Hematopoietic multipotent progenitor cell (in vitro differentiated cells): ENCODE measurements around the gene RLF. TPM values are rescaled to one million over a fixed set of nuclear protein-coding genes. Genes with fewer than 3 reads are reported as not detected.

ENCODE experiments used
- DNase-seq, 3 donors: peaks; one replicate each; pipeline ENCODE4 v3.0.0-alpha.2; 2011 to 2015; ENCODE audit warnings: low read depth in 2 of 3, low spot score in 2 of 3
- total RNA-seq: library from RNA; depleted of rRNA; stranded (reverse); fragments of >200 nt; gene quantifications from one replicate; pipeline ENCODE4 v1.2.3, GENCODE V29; 2012

The RLF gene
- 8.6 TPM for total RNA-seq

GRCh38 chr1:40161125-40161887 lies at the start of gene RLF:
RLF (plus strand) TSS chr1:40161387; CDS start chr1:40161400, 13 bp downstream.
- peak; percentile 81 to 97 (median 95) for DNase-seq

- no peak for DNase-seq
Observed at GRCh38 chr1:40114400-40114799, 46.8 kb upstream of the RLF start.

DNA sequence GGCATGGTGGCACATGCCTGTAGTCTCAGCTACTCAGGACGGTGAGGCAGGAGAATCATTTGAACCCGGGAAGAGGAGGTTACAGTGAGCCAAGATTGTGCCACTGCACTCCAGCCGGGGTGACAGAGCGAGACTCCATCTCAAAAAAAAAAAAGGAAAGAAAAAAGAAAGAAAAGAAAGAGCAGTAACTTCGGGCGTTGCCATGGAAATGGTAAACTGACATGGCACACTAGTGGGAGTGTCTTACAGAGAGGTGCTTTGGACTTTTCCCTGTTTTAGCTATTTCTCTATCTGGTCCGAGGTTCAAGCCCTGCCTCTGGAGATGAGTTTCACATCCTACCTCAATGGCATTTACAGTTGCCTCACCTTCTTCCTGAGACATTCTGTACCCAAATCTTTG lies 41.1 kb upstream of the RLF start:
- DNase-seq, result no peak

GRCh38 chr1:40122855-40123254 lies 38.3 kb upstream of the RLF start:
- DNase-seq, result no peak

DNA sequence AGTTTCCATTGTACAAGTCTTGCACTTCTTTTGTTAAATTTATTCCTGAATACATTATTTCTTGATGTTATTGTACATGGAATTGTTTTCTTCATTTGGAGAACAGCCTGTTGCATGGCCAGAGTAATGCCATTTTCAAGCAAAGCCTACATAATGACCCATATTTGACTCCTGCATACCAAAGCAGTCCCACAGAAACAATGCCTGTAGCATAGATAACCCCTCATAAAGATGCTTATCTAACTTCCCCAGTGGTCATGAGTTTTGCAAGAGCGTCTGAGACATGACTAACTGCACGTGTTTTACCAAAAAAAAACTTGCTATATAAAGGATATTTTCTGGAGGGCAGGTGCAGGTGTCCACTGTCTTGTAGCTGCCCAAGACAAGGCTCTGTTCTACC lies 30.3 kb upstream of the RLF start:
- DNase-seq, result peak in 2 of 3 donors; percentile 74 to 85

- DNase-seq, result no peak
Observed at GRCh38 chr1:40132383-40133311, 28.5 kb upstream of the RLF start.

DNA sequence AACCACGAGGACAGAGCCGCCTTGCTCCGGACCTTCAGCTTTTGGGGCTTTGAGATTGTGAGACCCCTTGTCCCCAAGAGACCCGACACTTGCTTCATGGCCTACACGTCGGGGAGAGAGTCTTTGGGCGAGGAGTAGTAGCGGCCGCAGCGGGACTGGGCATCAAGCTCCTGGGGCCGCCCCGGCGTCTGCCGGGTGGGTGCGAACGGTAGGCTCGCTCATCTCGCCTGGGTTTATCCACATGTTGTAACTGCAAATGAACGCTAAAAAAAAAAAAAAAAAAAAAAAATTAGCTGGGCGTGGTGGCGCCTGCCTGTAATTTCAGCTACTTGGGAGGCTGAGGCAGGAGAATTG lies 27.9 kb upstream of the RLF start:
- DNase-seq, result no peak

DNA sequence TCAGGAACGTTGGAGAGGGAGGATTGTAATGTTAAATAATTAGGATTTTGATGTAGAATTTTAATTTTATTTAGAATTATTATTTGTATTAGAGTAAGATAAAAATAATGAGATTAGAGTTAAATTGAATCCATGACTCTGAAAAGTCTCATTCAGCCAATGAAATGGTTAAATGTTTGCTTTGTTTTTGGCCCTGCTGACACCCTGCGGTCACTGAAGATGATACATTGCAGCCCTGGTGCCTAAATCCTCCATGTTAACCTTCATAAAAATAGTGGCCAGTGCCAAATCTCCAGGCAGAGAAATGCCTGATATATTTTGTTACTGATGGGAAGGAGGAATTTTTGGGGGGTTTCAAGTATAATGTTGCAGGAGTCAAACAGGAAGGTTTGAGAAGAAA lies 27.3 kb upstream of the RLF start:
- no peak for DNase-seq

GRCh38 chr1:40140211-40140973 lies 20.8 kb upstream of the RLF start:
- no peak for DNase-seq

DNA sequence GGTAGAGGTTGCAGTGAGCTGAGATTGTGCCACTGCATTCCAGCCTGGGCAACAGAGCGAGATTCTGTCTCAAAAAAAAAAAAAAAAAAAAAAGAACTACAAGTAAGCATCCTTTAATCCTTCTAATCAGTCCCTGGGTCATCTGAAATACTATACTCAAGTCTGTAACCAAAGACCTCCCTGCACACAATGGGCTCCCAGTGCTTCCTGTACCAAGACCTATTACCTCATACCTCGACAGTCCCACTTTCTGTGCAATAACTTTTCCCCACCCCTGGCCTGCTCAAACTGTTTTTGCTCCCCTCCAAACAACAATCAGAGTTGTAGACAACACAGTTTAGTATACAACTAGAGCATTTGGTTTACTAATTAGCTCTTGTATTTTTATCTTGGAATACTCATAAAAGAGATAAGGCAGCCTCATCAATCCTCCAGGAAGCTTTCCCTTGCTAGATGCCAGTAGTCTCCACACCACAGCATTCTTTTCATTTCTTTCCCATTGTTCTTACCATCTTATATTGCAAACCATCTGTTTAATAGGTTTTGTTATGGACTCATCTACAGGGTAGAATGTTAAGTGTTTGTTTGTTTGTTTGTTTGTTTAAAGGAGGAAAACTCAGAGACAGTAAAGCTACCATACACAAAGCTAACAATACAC lies 19.2 kb upstream of the RLF start:
- DNase-seq, result no peak

- peak; percentile 44 to 86 (median 68) for DNase-seq
Observed at GRCh38 chr1:40143891-40144575, 17.2 kb upstream of the RLF start.

- no peak for DNase-seq
Observed at GRCh38 chr1:40151457-40152079, 9.6 kb upstream of the RLF start.

DNA sequence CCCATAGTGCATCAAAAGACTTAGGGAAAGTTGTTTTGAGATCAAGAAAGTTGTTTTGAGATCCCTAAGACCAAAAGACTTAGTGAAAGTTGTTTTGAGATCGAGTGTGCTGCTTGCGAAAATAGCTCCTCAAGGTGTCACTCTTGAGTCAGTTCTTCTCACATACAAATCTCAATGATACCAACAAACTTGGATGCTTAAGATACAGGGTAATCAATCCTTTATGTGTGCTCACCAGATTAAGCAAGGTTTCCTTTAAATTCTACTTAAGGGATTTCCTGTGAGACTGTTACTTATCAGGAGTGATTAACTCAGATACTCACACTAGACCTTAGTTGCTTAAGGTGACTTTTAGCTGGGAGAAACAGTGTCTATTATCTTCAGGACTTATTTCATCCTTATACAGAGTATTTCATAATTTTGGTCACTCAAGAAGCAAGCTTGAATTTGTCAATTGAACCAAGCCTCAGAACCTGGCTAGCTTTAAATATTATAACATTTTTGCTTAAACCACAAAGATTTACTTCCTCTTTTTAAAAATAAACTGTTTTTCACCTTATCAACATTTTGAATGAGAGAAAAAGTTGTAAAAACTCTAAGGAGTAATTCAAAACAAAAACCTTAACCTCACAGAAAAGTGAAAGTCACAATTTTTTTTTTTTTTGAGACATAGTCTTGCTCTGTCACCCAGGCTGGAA lies 8.0 kb upstream of the RLF start:
- DNase-seq, result peak; percentile 36 to 89 (median 76)

DNA sequence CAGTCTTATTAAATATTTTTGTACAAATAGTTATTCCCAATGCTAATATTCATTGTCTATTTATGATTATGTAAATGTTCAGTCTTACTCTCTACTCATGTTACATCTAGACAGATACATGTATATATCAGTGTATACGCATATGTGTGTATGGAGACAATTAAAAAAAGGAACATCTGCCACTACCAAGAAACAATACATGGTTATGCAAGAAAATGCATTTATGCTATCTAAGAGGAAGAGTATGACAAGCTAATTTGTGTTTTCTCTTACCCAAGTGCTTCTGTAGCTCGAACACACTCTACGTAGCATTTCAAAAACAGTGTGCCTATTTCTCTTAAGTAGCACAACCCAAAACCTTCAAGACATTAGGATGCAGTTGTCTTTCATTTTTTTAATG lies 6.1 kb upstream of the RLF start:
- no peak for DNase-seq

- no peak for DNase-seq
Observed at GRCh38 chr1:40155910-40156309, 5.3 kb upstream of the RLF start.

GRCh38 chr1:40160806-40161124 lies 422 bp upstream of the RLF start:
- DNase-seq, result no peak

DNA sequence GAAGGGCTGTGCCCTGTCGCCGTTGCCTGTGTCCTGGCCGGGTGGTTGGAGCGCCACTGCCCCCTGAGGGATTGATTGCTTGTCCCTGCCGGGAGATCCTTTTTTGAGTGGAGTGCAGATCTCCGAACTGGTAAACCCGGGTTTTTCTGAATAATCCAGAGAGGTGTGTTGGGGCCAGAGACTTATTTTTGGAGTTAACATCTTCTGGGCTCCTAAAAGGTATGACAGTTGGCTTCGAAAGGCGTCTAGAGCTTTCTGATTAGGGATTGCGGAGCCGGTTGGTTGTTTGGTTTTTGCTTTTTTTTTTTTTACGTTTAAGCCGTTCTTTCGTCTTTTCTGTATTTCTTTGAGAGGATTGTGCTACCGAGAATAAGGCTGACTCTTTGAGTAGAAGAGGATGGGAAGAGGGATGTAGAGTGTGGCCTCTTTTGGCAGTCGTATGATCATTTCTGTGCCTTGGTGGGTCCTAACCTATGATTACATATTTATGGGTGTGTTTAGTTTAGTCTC lies 756 bp downstream of the RLF start:
- peak in 1 of 3 donors; percentile 10 for DNase-seq

GRCh38 chr1:40162753-40163441 lies 1.7 kb downstream of the RLF start:
- no peak for DNase-seq
